Measurements from ENCODE around the gene APOBEC3G. TPM values are rescaled to one million over a fixed set of nuclear protein-coding genes. Genes with fewer than 3 reads are reported as not detected.

Gene APOBEC3G
- total and polyA plus RNA-seq, 2 donors (not counting 1 experiment from before 2014, with no cell fraction given): 94.2 to 96.6 TPM

- intact Hi-C loops (cut with micrococcal nuclease): no loop called here
- Histone ChIP-seq H3K27me3 (replicated peaks in 1 of 4; ENCODE audit: control extremely low read depth in 1 of 4, control insufficient read depth in 3 of 4, insufficient read depth in 4 of 4, low read length in 3 of 4) (no peaks in the 10 kb centered on the region), H3K4me1 (ENCODE audit: control insufficient read depth in 2 of 2, insufficient read depth in 2 of 2, low read length in 2 of 2) (peaks cover 13 to 20% of the 10 kb centered on the region in 2 donors), H2AFZ (ENCODE audit: insufficient read depth, low read depth, low read length, poor library complexity, severe bottlenecking) (peak overlapping the region; percentile 23), H3K36me3 (replicated peaks in 1 of 2; ENCODE audit: control extremely low read depth in 1 of 2, control insufficient read depth in 1 of 2, extremely low read depth in 1 of 2, insufficient read depth in 2 of 2, low read length in 1 of 2) (no peaks in the 10 kb centered on the region), H3K4me2 (replicated peaks; ENCODE audit: low read depth, low read length, poor library complexity, severe bottlenecking) (no peak overlapping the region), H3K9ac (ENCODE audit: low read length) (no peak overlapping the region), H3K4me3 (ENCODE audit: control extremely low read depth in 1 of 5, extremely low read depth in 1 of 5, insufficient read depth in 1 of 5, low read depth in 2 of 5, low read length in 4 of 5) (no peak overlapping the region), H3K27ac (ENCODE audit: low read length in 2 of 2) (peak overlapping the region in 1 of 2 donors; percentile 36), H3K79me2 (ENCODE audit: control insufficient read depth, insufficient read depth, low read length) (no peaks in the 10 kb centered on the region), H4K20me1 (ENCODE audit: control insufficient read depth, insufficient read depth, low read length, poor library complexity, severe bottlenecking) (no peaks in the 10 kb centered on the region), H3K9me3 (ENCODE audit: control extremely low read depth in 1 of 3, control insufficient read depth in 2 of 3, insufficient read depth in 1 of 3, low read length in 2 of 3) (no peaks in the 10 kb centered on the region)
- Mint-ChIP-seq H3K9me3 (ENCODE audit: insufficient read depth) (no peaks in the 10 kb centered on the region), H3K4me1 (peaks cover 24% of the 10 kb centered on the region), H3K4me3 (peak overlapping the region; percentile 57), H3K27ac (peak overlapping the region; percentile 74), H3K27me3 (no peaks in the 10 kb centered on the region)
- TF ChIP-seq CTCF (IDR thresholded peaks at IDR 0.05) (no peak), EZH2 (IDR thresholded peaks at IDR 0.05; ENCODE audit: borderline replicate concordance, insufficient read depth, low read depth, low read length, poor library complexity, severe bottlenecking) (no peak)
- 40% methylated on average over 9 of the region's 9 CpGs for WGBS (ENCODE audit: insufficient coverage)
- ChIA-PET POLR2A (interaction anchor here (0.6 to 1.3 kb wide), 2 partner anchors 15 to 21 kb away, joined by 3 to 4 read pairs; no protein-coding TSS in a partner anchor), CTCF (interaction anchor here (1.0 to 3.0 kb wide), 5 partner anchors 9 to 240 kb away, joined by 4 to 10 read pairs (median 5); no protein-coding TSS in a partner anchor)
- no peak for ATAC-seq (ENCODE audit: low read depth)
- peak; percentile 43 for DNase-seq
Measured at GRCh38 chr22:39109361-39109760, 32.3 kb downstream of the APOBEC3G start.
